Measurements from ENCODE around the gene DHX16. TPM values are rescaled to one million over a fixed set of nuclear protein-coding genes. Genes with fewer than 3 reads are reported as not detected.

DHX16 gene
- total RNA-seq, 4 donors from 2014 or later, result 3.2 to 31.8 (median 16.3) TPM

DNA sequence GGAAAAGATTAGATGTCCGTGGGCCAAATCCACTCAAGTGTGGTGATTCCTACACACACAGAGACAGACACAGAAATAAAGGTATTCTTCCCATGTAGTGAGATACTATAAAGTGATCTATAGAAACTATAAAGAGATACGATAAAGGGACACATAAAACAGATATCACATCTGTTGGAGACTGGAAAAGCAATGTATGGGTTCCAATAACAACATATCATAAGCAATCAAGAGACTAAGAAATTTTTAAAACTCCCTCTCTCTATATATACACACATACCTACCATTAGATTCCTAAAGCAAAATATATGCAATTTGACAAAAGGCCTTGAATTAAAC, 61.0 kb downstream of the DHX16 start:
- TF ChIP-seq, protein P1, sequence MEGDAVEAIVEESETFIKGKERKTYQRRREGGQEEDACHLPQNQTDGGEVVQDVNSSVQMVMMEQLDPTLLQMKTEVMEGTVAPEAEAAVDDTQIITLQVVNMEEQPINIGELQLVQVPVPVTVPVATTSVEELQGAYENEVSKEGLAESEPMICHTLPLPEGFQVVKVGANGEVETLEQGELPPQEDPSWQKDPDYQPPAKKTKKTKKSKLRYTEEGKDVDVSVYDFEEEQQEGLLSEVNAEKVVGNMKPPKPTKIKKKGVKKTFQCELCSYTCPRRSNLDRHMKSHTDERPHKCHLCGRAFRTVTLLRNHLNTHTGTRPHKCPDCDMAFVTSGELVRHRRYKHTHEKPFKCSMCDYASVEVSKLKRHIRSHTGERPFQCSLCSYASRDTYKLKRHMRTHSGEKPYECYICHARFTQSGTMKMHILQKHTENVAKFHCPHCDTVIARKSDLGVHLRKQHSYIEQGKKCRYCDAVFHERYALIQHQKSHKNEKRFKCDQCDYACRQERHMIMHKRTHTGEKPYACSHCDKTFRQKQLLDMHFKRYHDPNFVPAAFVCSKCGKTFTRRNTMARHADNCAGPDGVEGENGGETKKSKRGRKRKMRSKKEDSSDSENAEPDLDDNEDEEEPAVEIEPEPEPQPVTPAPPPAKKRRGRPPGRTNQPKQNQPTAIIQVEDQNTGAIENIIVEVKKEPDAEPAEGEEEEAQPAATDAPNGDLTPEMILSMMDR (IDR thresholded peaks at IDR 0.05), result no peak
- no peak for TF ChIP-seq POLR2A (IDR thresholded peaks at IDR 0.05)
- DNase-seq, result no peak
- no peaks in the 10 kb centered on the region for H3K27me3 ChIP-seq
- H3K27ac ChIP-seq, result peak overlapping the region; percentile 36 to 98
- intact Hi-C loops (cut with DNase I; ENCODE audit: low total_unique reads), result no loop called here
- no peaks in the 10 kb centered on the region for H3K9me3 ChIP-seq
- H3K36me3 ChIP-seq, result no peaks in the 10 kb centered on the region
- no peak overlapping the region for H3K4me3 ChIP-seq
- peaks cover 0 to 21% of the 10 kb centered on the region in 2 donors for H3K4me1 ChIP-seq

DNA sequence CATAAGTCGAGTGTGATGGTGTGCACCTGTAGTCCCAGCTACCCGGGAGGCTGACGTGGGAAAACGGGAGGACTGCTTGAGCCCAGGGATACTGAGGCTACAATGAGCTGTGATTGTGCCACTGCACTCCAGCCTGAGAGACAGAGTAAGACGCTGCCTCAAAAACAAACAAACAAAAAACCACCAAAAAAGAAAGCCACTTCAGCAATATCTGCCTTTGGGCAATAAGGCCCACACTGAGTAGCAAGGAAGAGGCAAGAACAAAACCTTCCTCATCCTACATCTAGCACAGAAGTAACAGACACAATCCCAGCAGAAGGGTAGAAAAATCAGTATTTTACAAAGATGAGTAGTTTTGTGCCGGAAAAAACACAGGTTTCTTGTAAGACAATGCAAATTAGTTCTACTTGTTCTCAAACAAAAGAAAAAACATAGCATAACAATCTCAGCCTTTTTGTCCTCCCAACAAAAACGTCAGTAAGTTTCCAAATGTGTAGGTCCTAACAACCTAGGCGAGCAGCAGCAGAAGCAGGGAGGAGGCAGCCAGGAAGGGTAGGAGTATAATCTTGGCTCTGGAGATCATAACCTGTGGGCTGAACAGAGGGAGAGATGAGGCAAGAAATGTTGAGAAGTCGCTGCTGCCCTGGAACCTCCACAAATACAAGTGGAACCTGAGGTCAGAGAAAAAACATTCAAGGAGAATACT, 61.5 kb downstream of the DHX16 start:
- Histone ChIP-seq H3K4me1 (peaks cover 0 to 21% of the 10 kb centered on the region in 2 donors), H3K36me3 (no peaks in the 10 kb centered on the region), H3K9me3 (no peaks in the 10 kb centered on the region), H3K27me3 (no peaks in the 10 kb centered on the region), H3K4me3 (no peak overlapping the region), H3K27ac (peak overlapping the region; percentile 36 to 98)
- intact Hi-C loops (cut with DNase I; ENCODE audit: low total_unique reads), result no loop called here
- TF ChIP-seq, protein P1 (IDR thresholded peaks at IDR 0.05), result no peak
- DNase-seq, result no peak

DNA sequence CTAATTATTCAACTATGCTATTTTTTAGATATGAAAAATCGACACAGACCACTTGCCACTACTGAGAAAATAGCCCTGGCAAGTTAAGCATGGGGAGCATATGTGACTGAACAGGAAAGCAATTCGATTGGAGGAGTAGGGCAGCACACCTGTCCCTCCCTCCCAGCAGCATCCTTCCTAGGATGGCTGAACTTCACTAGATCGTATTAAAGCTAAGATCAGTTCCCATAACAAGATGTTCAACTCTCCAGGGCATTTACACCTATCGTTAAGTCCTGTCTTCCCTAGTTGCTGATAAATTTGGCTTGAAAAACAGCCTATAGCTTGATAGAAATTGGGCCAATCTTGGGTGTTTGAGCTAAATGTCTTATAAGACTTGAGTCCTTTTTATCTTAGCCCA, 62.7 kb downstream of the DHX16 start:
- DNase-seq, result no peak
- no peak overlapping the region for H3K4me3 ChIP-seq
- intact Hi-C loops (cut with DNase I; ENCODE audit: low total_unique reads), result no loop called here
- H3K36me3 ChIP-seq, result no peaks in the 10 kb centered on the region
- no peaks in the 10 kb centered on the region for H3K27me3 ChIP-seq
- H3K4me1 ChIP-seq, result peaks cover 0 to 21% of the 10 kb centered on the region in 2 donors
- TF ChIP-seq POLR2A (IDR thresholded peaks at IDR 0.05), result no peak
- TF ChIP-seq, protein P1 (IDR thresholded peaks at IDR 0.05), result no peak
- peak overlapping the region; percentile 26 to 98 for H3K27ac ChIP-seq
- H3K9me3 ChIP-seq, result no peaks in the 10 kb centered on the region

DNA sequence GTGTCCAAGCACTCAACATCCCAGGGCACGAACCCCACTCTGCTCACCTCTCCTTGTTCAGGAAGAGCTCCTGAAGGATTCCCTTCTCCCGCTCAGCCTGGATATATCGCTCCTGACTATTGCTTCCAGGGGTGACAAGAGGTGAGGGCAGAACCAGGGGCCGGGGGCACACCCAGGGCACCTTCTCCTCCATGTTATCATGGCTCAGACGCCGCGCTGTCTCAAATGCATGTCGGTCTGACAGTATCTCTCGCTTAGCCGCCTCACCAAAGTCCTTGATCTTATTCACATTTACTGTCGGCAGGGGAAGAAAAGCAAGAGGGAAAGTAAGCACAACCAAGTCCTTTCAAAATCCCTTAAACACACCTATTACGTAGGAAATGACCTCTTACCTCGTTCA, 68.8 kb downstream of the DHX16 start:
- H3K36me3 ChIP-seq, result no peaks in the 10 kb centered on the region
- H3K27me3 ChIP-seq, result no peaks in the 10 kb centered on the region
- no peaks in the 10 kb centered on the region for H3K4me1 ChIP-seq
- no peak overlapping the region for H3K27ac ChIP-seq
- H3K9me3 ChIP-seq, result no peaks in the 10 kb centered on the region
- no peak for TF ChIP-seq POLR2A (IDR thresholded peaks at IDR 0.05)
- TF ChIP-seq, protein P1 (IDR thresholded peaks at IDR 0.05), result no peak
- no peak overlapping the region for H3K4me3 ChIP-seq
- intact Hi-C loops (cut with DNase I; ENCODE audit: low total_unique reads), result no loop called here
- DNase-seq, result no peak

Other genes starting within 250 kb of the DHX16 start
- 100 to 1,000 TPM; 207 to 628 (median 416) TPM for gene HLA-E, start 183.5 kb downstream of the DHX16 start, total RNA-seq
- gene GNL1, start 116.5 kb downstream of the DHX16 start, total RNA-seq, result 100 to 1,000 TPM in 2 of 4 donors, 10 to 100 TPM in 1, 1 to 10 TPM in 1; 7.2 to 150 (median 79.5) TPM
- gene PRR3, start 115.7 kb downstream of the DHX16 start, total RNA-seq, result 10 to 100 TPM in 2 of 4 donors, 1 to 10 TPM in 2; 4.4 to 23.0 (median 16.2) TPM
- gene ABCF1, start 101.6 kb downstream of the DHX16 start, total RNA-seq, result 10 to 100 TPM; 17.4 to 48.6 (median 28.9) TPM
- gene PPP1R10, start 55.8 kb downstream of the DHX16 start, total RNA-seq, result 10 to 100 TPM; 24.1 to 86.0 (median 40.2) TPM
- gene MRPS18B, start 55.2 kb downstream of the DHX16 start, total RNA-seq, result 10 to 100 TPM; 15.1 to 45.5 (median 36.7) TPM
- gene ATAT1, start 46.1 kb downstream of the DHX16 start, total RNA-seq, result 10 to 100 TPM in 2 of 4 donors, 1 to 10 TPM in 1, not detected in 1; 8.5 to 10.2 (median 10.1) TPM
- 10 to 100 TPM in 1 of 4 donors, 1 to 10 TPM in 3; 5.6 to 22.2 (median 7.7) TPM for gene C6orf136, start 25.9 kb downstream of the DHX16 start, total RNA-seq
- gene PPP1R18, start 13.6 kb upstream of the DHX16 start, total RNA-seq, result 100 to 1,000 TPM in 1 of 4 donors, 10 to 100 TPM in 3; 15.4 to 114 (median 18.2) TPM
- 10 to 100 TPM in 1 of 4 donors, 1 to 10 TPM in 2, under 1 TPM in 1; 0.59 to 29.3 (median 5.4) TPM for gene NRM, start 18.0 kb upstream of the DHX16 start, total RNA-seq
- gene MDC1, start 44.3 kb upstream of the DHX16 start, total RNA-seq, result 10 to 100 TPM in 2 of 4 donors, 1 to 10 TPM in 2; 3.1 to 61.9 (median 10.2) TPM
- gene TUBB, start 47.3 kb upstream of the DHX16 start, total RNA-seq, result 100 to 1,000 TPM; 130 to 426 (median 290) TPM
- 100 to 1,000 TPM in 1 of 4 donors, 10 to 100 TPM in 3; 47.1 to 155 (median 64.6) TPM for gene FLOT1, start 69.7 kb upstream of the DHX16 start, total RNA-seq
- 10 to 100 TPM in 2 of 4 donors, 1 to 10 TPM in 1, under 1 TPM in 1; 0.88 to 23.8 (median 10.4) TPM for gene IER3, start 71.5 kb upstream of the DHX16 start, total RNA-seq
- gene DDR1, start 211.5 kb upstream of the DHX16 start, total RNA-seq, result 10 to 100 TPM in 2 of 4 donors, 1 to 10 TPM in 2; 2.1 to 74.1 (median 30.3) TPM
- gene GTF2H4, start 235.2 kb upstream of the DHX16 start, total RNA-seq, result 10 to 100 TPM in 3 of 4 donors, not detected in 1; 27.4 to 96.6 (median 65.2) TPM
- gene VARS2, start 241.2 kb upstream of the DHX16 start, total RNA-seq, result 10 to 100 TPM; 12.6 to 34.2 (median 22.4) TPM

Data from uterus (tissue), 4 donors.